Activated B cell treated with CpG ODN at 0.5 μM for 24 hours (primary cell): Measurements from ENCODE around the gene JARID2. TPM values are rescaled to one million over a fixed set of nuclear protein-coding genes. Genes with fewer than 3 reads are reported as not detected.

Experiments
- ATAC-seq: fragments of 200-7000 bp; cut with Tn5 transposase; one replicate; pipeline ENCODE4 v1.10.0; 2021; ENCODE audit warnings: low read depth, mild to moderate bottlenecking, moderate library complexity
- CTCF ChIA-PET: fragments of 350-600 bp; sonication (Branson Sonifier 250); formaldehyde crosslinking; loops from one replicate; lab custom pipeline; 2021; ENCODE audit warnings: antibody characterized with exemption; lab: Charles Lee
- POLR2A ChIA-PET: fragments of 350-600 bp; sonication (Branson Sonifier 250); formaldehyde crosslinking; loops from one replicate; lab custom pipeline; 2021; ENCODE audit warnings: antibody characterized with exemption; lab: Charles Lee
- DNase-seq: peaks from one replicate; pipeline ENCODE4 v3.0.0; 2022
- H3K27ac Mint-ChIP-seq: one replicate; pipeline ENCODE4 v1.8.0; 2020; ENCODE audit warnings: mixed read lengths
- H3K27me3 Mint-ChIP-seq: one replicate; pipeline ENCODE4 v1.8.0; 2021; ENCODE audit warnings: mixed read lengths
- H3K36me3 Mint-ChIP-seq: one replicate; pipeline ENCODE4 v1.8.0; 2021; ENCODE audit warnings: low read depth, mixed read lengths
- H3K4me1 Mint-ChIP-seq: one replicate; pipeline ENCODE4 v1.8.0; 2021; ENCODE audit warnings: mixed read lengths
- H3K4me3 Mint-ChIP-seq: one replicate; pipeline ENCODE4 v1.8.0; 2020; ENCODE audit warnings: mild to moderate bottlenecking, mixed read lengths
- H3K9me3 Mint-ChIP-seq: one replicate; pipeline ENCODE4 v1.8.0; 2020; ENCODE audit warnings: mixed read lengths
- intact Hi-C: fragments of 100-400 bp; cut with micrococcal nuclease; formaldehyde crosslinking; loops from one replicate; pipeline ENCODE4 v1.15.1; 2024
- total RNA-seq: library from RNA; stranded (reverse); gene quantifications from 2 replicates; pipeline ENCODE4 v1.2.3, GENCODE V29; 2022
- TF ChIP-seq, protein P1 (sequence below): fragments of 200-600 bp; IDR thresholded peaks from one replicate; pipeline ENCODE4 v1.8.0; 2022; ENCODE audit warnings: antibody characterized with exemption, mild to moderate bottlenecking

Gene JARID2
- total RNA-seq, 1 donor from 2014 or later, result 28.5 TPM

- H3K9me3 Mint-ChIP-seq, result no peaks in the 10 kb centered on the region
These were observed 1.0 kb downstream of the JARID2 start for GRCh38 chr6:15246666-15247499.

GRCh38 chr6:15247500-15248450 lies 1.9 kb downstream of the JARID2 start:
- TF ChIP-seq, protein P1, sequence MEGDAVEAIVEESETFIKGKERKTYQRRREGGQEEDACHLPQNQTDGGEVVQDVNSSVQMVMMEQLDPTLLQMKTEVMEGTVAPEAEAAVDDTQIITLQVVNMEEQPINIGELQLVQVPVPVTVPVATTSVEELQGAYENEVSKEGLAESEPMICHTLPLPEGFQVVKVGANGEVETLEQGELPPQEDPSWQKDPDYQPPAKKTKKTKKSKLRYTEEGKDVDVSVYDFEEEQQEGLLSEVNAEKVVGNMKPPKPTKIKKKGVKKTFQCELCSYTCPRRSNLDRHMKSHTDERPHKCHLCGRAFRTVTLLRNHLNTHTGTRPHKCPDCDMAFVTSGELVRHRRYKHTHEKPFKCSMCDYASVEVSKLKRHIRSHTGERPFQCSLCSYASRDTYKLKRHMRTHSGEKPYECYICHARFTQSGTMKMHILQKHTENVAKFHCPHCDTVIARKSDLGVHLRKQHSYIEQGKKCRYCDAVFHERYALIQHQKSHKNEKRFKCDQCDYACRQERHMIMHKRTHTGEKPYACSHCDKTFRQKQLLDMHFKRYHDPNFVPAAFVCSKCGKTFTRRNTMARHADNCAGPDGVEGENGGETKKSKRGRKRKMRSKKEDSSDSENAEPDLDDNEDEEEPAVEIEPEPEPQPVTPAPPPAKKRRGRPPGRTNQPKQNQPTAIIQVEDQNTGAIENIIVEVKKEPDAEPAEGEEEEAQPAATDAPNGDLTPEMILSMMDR, result no peak
- H3K4me3 Mint-ChIP-seq, result peak overlapping the region; percentile 100
- peak; percentile 62 for DNase-seq
- ChIA-PET POLR2A (interaction anchor here (0.6 to 4.0 kb wide), 22 partner anchors 13 to 1139 kb away, joined by 3 to 21 read pairs (median 4); no protein-coding TSS in a partner anchor), CTCF (interaction anchor here (1.4 to 1.8 kb wide), 3 partner anchors 143 to 1103 kb away, joined by 3 to 6 read pairs (median 5); no protein-coding TSS in a partner anchor)
- peaks cover 54% of the 10 kb centered on the region for H3K4me1 Mint-ChIP-seq
- peaks cover 24% of the 10 kb centered on the region for H3K36me3 Mint-ChIP-seq
- peak overlapping the region; percentile 96 for H3K27ac Mint-ChIP-seq
- H3K9me3 Mint-ChIP-seq, result no peaks in the 10 kb centered on the region
- intact Hi-C loops, result loop anchor here (2.0 to 10.0 kb wide), 14 partner anchors 215 to 1630 kb away; partner anchors contain the start of genes MCUR1, NOL7 and RANBP9
- peak; percentile 21 for ATAC-seq
- H3K27me3 Mint-ChIP-seq, result no peaks in the 10 kb centered on the region

More at GRCh38 chr6:15246666-15247499, 1.0 kb downstream of the JARID2 start:
- POLR2A ChIA-PET, result interaction anchor here (0.6 to 4.0 kb wide), 13 partner anchors 20 to 958 kb away, joined by 3 to 21 read pairs (median 4); no protein-coding TSS in a partner anchor
- intact Hi-C loops, result loop anchor here (1.0 to 10.0 kb wide), 12 partner anchors 7 to 1630 kb away; partner anchors contain the start of genes MCUR1, NOL7 and RANBP9
- TF ChIP-seq, protein P1, result no peak
- CTCF ChIA-PET, result interaction anchor here (1.4 kb wide), 1 partner anchor 1102 kb away, joined by 3 read pairs; no protein-coding TSS in a partner anchor
- H3K4me1 Mint-ChIP-seq, result peaks cover 45% of the 10 kb centered on the region
- H3K36me3 Mint-ChIP-seq, result peaks cover 24% of the 10 kb centered on the region
- DNase-seq (no peak), ATAC-seq (no peak)
- peak overlapping the region; percentile 100 for H3K4me3 Mint-ChIP-seq
- no peaks in the 10 kb centered on the region for H3K27me3 Mint-ChIP-seq
- H3K27ac Mint-ChIP-seq, result peak overlapping the region; percentile 96

- H3K4me1 Mint-ChIP-seq, result peaks cover 63% of the 10 kb centered on the region
- H3K36me3 Mint-ChIP-seq, result peaks cover 26% of the 10 kb centered on the region
- H3K27ac Mint-ChIP-seq, result peak overlapping the region; percentile 99
- peak overlapping the region; percentile 94 for H3K4me3 Mint-ChIP-seq
- POLR2A ChIA-PET, result interaction anchor here (0.6 to 4.0 kb wide), 19 partner anchors 20 to 1140 kb away, joined by 3 to 21 read pairs (median 5); no protein-coding TSS in a partner anchor
- ATAC-seq (peak; percentile 45), DNase-seq (peak; percentile 85)
- TF ChIP-seq, protein P1, result no peak
- H3K27me3 Mint-ChIP-seq, result no peaks in the 10 kb centered on the region
- CTCF ChIA-PET, result interaction anchor here (1.8 kb wide), 2 partner anchors 142 to 192 kb away, joined by 5 to 6 read pairs; no protein-coding TSS in a partner anchor
- H3K9me3 Mint-ChIP-seq, result no peaks in the 10 kb centered on the region
- intact Hi-C loops, result loop anchor here (2.0 to 10.0 kb wide), 14 partner anchors 214 to 1631 kb away; partner anchors contain the start of genes MCUR1, NOL7 and RANBP9
These were observed 2.8 kb downstream of the JARID2 start for GRCh38 chr6:15248451-15249370.

DNA sequence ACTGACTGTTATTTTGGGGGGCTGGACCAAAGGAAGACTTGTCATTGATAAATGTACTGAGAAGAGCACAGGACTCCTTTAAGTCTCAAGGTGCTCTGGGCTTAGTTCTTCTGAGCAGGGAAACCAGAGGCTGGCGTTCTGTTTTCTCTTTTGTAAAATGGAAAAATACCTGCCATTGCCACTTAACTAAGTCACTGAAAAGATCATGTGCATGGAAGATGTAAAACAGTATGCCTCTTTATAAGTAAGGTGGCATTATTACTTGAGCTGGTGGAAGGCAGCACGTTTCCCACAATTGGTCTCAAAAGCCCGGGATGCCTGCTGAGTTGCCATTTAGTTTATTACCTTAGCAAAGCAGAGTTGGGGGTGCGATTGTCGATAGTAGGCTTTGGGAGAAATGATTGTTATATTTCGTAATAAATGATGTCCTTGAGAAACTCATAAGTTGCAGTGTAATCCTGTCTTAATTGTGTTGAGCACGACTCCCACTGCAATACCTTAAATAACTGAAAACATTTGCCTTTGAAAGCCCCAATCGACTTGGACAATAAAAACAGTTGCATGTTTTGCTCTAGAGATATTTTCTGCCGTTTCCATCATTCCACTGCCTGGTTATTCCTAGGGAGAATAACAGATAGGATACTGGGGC lies 3.6 kb downstream of the JARID2 start:
- intact Hi-C loops, result loop anchor here (2.0 to 10.0 kb wide), 14 partner anchors 213 to 1632 kb away; partner anchors contain the start of genes MCUR1, NOL7 and RANBP9
- no peak for ATAC-seq
- TF ChIP-seq, protein P1, result no peak
- POLR2A ChIA-PET, result interaction anchor here (0.6 to 4.0 kb wide), 14 partner anchors 19 to 973 kb away, joined by 3 to 21 read pairs (median 5); no protein-coding TSS in a partner anchor
- DNase-seq, result no peak
- peaks cover 66% of the 10 kb centered on the region for H3K4me1 Mint-ChIP-seq
- peak overlapping the region; percentile 99 for H3K27ac Mint-ChIP-seq
- no peaks in the 10 kb centered on the region for H3K27me3 Mint-ChIP-seq
- H3K4me3 Mint-ChIP-seq, result peak overlapping the region; percentile 94
- H3K36me3 Mint-ChIP-seq, result peaks cover 26% of the 10 kb centered on the region
- CTCF ChIA-PET, result interaction anchor here (1.8 kb wide), 2 partner anchors 141 to 191 kb away, joined by 5 to 6 read pairs; no protein-coding TSS in a partner anchor
- H3K9me3 Mint-ChIP-seq, result no peaks in the 10 kb centered on the region
